HL-60 (cell line): ENCODE measurements around the gene PROC.

Experiments
- POLR2AphosphoS5 ChIP-seq: IDR thresholded peaks from 2 replicates; pipeline ENCODE4 v1.6.1; 2012; ENCODE audit warnings: low read depth
- REST ChIP-seq: IDR thresholded peaks from 2 replicates; pipeline ENCODE4 v1.6.1; 2012; ENCODE audit warnings: low read depth; ENCODE audit not compliant: insufficient replicate concordance
- SPI1 ChIP-seq: IDR thresholded peaks from 2 replicates; pipeline ENCODE4 v1.6.1; 2012; ENCODE audit warnings: low read depth, mild to moderate bottlenecking, borderline replicate concordance
- TF ChIP-seq, protein P1 (sequence below): IDR thresholded peaks from one replicate; pipeline ENCODE4 v1.5.1; 2011; ENCODE audit warnings: low read length, control low read depth, inconsistent platforms; ENCODE audit not compliant: insufficient read depth

GRCh38 chr2:127413200-127413599 is 5.0 kb upstream of the PROC start:
- TF ChIP-seq, protein P1, sequence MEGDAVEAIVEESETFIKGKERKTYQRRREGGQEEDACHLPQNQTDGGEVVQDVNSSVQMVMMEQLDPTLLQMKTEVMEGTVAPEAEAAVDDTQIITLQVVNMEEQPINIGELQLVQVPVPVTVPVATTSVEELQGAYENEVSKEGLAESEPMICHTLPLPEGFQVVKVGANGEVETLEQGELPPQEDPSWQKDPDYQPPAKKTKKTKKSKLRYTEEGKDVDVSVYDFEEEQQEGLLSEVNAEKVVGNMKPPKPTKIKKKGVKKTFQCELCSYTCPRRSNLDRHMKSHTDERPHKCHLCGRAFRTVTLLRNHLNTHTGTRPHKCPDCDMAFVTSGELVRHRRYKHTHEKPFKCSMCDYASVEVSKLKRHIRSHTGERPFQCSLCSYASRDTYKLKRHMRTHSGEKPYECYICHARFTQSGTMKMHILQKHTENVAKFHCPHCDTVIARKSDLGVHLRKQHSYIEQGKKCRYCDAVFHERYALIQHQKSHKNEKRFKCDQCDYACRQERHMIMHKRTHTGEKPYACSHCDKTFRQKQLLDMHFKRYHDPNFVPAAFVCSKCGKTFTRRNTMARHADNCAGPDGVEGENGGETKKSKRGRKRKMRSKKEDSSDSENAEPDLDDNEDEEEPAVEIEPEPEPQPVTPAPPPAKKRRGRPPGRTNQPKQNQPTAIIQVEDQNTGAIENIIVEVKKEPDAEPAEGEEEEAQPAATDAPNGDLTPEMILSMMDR: no peak
- no peak for TF ChIP-seq POLR2AphosphoS5
- TF ChIP-seq REST: no peak
- no peak for TF ChIP-seq SPI1
